GM21528 (cell line): ENCODE measurements around the gene AFF3.

Experiments used
- ATAC-seq: cut with Tn5 transposase; IDR thresholded peaks from one replicate; pipeline ENCODE4 v1.9.1; 2021; ENCODE audit warnings: mild to moderate bottlenecking, moderate library complexity; ENCODE audit not compliant: unreplicated experiment, low FRiP score

AFF3 gene

GRCh38 chr2:99660616-99661406 is 481.6 kb downstream of the AFF3 start:
- ATAC-seq = no peak

GRCh38 chr2:99659874-99660273 is 482.5 kb downstream of the AFF3 start:
- ATAC-seq = no peak

- no peak for ATAC-seq
Measured at GRCh38 chr2:99657691-99658258, 484.6 kb downstream of the AFF3 start.

- no peak for ATAC-seq
Measured at GRCh38 chr2:99656994-99657393, 485.4 kb downstream of the AFF3 start.

GRCh38 chr2:99653433-99653832 is 489.0 kb downstream of the AFF3 start:
- no peak for ATAC-seq

GRCh38 chr2:99652862-99653261 is 489.5 kb downstream of the AFF3 start:
- ATAC-seq = no peak

GRCh38 chr2:99651930-99652670 is 490.3 kb downstream of the AFF3 start:
- ATAC-seq = no peak

GRCh38 chr2:99648906-99649789 is 493.2 kb downstream of the AFF3 start:
- ATAC-seq = no peak

- ATAC-seq = no peak
Measured at GRCh38 chr2:99648178-99648844, 494.1 kb downstream of the AFF3 start.

- no peak for ATAC-seq
Measured at GRCh38 chr2:99645960-99646359, 496.4 kb downstream of the AFF3 start.

- no peak for ATAC-seq
Measured at GRCh38 chr2:99644419-99644787, 498.0 kb downstream of the AFF3 start.

- no peak for ATAC-seq
Measured at GRCh38 chr2:99643787-99644418, 498.5 kb downstream of the AFF3 start.

GRCh38 chr2:99641999-99642398 is 500.4 kb downstream of the AFF3 start:
- no peak for ATAC-seq

- no peak for ATAC-seq
Measured at GRCh38 chr2:99640635-99641151, 501.7 kb downstream of the AFF3 start.

- no peak for ATAC-seq
Measured at GRCh38 chr2:99638791-99639190, 503.6 kb downstream of the AFF3 start.

GRCh38 chr2:99637159-99637697 is 505.2 kb downstream of the AFF3 start:
- ATAC-seq = no peak

- ATAC-seq = no peak
Measured at GRCh38 chr2:99636144-99637034, 506.0 kb downstream of the AFF3 start.

- no peak for ATAC-seq
Measured at GRCh38 chr2:99635710-99636109, 506.7 kb downstream of the AFF3 start.
